CD14-positive monocyte (primary cell): ENCODE data around the gene ZBTB5. TPM values are rescaled to one million over a fixed set of nuclear protein-coding genes. Genes with fewer than 3 reads are reported as not detected.

Experiments
- DNase-seq, 3 donors: peaks; one replicate each; pipeline ENCODE4 v3.0.0-alpha.2; 2011 to 2022
- H2AFZ ChIP-seq: 2 replicates; pipeline ENCODE4 v1.6.0; 2012; ENCODE audit warnings: mild to moderate bottlenecking, low read depth, low read length, inconsistent platforms; ENCODE audit not compliant: insufficient read depth, poor library complexity, severe bottlenecking
- H3K27ac ChIP-seq, 2 donors: 1 replicate in 1 of 2; 2 replicates in 1 of 2; pipeline ENCODE4 v1.5.1; 2012 to 2013; ENCODE audit warnings: low read length in 2 of 2, control low read depth in 1 of 2, inconsistent platforms in 1 of 2, low read depth in 1 of 2, mild to moderate bottlenecking in 1 of 2
- H3K27me3 ChIP-seq, 2 donors: one replicate each; pipeline versions ENCODE4 v1.6.0 to v1.6.1; 2011 to 2013; ENCODE audit warnings: low read length in 2 of 2; ENCODE audit not compliant: control insufficient read depth in 2 of 2, insufficient read depth in 2 of 2
- H3K36me3 ChIP-seq, 2 donors: replicated peaks in 1 of 2; 1 replicate in 1 of 2; 2 replicates in 1 of 2; pipeline versions ENCODE4 v1.5.1 to v1.6.1; 2012 to 2013; ENCODE audit warnings: low read length in 2 of 2, control low read depth in 1 of 2, inconsistent platforms in 1 of 2, mild to moderate bottlenecking in 1 of 2; ENCODE audit not compliant: insufficient read depth in 2 of 2, control insufficient read depth in 1 of 2
- H3K4me1 ChIP-seq, 2 donors: 1 replicate in 1 of 2; 2 replicates in 1 of 2; pipeline versions ENCODE4 v1.5.1 to v1.6.1; 2012 to 2013; ENCODE audit warnings: low read length in 2 of 2, control low read depth in 1 of 2, inconsistent platforms in 1 of 2, mild to moderate bottlenecking in 1 of 2, moderate library complexity in 1 of 2; ENCODE audit not compliant: insufficient read depth in 2 of 2, control insufficient read depth in 1 of 2
- H3K4me2 ChIP-seq: replicated peaks from 2 replicates; pipeline ENCODE3; 2012; ENCODE audit warnings: low read length, moderate library complexity, mild to moderate bottlenecking; ENCODE audit not compliant: poor library complexity, severe bottlenecking; ENCODE audit errors: extremely low read depth
- H3K4me3 ChIP-seq, 3 experiments: fragments of 200-600 bp in 1 of 3; sonication (generic) in 1 of 3; replicated peaks in 1 of 3; 1 replicate in 2 of 3; 2 replicates in 1 of 3; pipeline ENCODE4 v1.5.1; 2011 to 2013; ENCODE audit warnings: low read length in 3 of 3, mild to moderate bottlenecking in 3 of 3, control low read depth in 2 of 3, low read depth in 2 of 3, inconsistent platforms in 1 of 3, moderate library complexity in 1 of 3
- H3K79me2 ChIP-seq: 2 replicates; pipeline ENCODE4 v1.6.0; 2012; ENCODE audit warnings: mild to moderate bottlenecking, control low read depth, inconsistent platforms, low read length, moderate library complexity; ENCODE audit not compliant: insufficient read depth
- H3K9ac ChIP-seq: 2 replicates; pipeline ENCODE4 v1.6.0; 2017; ENCODE audit warnings: low read length, mild to moderate bottlenecking; ENCODE audit not compliant: insufficient read depth, poor library complexity, severe bottlenecking
- H3K9me3 ChIP-seq, 2 donors: replicated peaks in 1 of 2; 1 replicate in 1 of 2; 2 replicates in 1 of 2; pipeline versions ENCODE4 v1.5.1 to v1.6.1; 2012 to 2013; ENCODE audit warnings: low read length in 2 of 2, control low read depth in 1 of 2; ENCODE audit not compliant: control insufficient read depth in 1 of 2, insufficient read depth in 1 of 2
- H4K20me1 ChIP-seq: 2 replicates; pipeline ENCODE4 v1.6.0; 2012; ENCODE audit warnings: mild to moderate bottlenecking, low read length, control low read depth, moderate library complexity; ENCODE audit not compliant: insufficient read depth
- H3K27ac Mint-ChIP-seq, 7 donors: one replicate each; pipeline ENCODE4 v1.8.0; 2020; ENCODE audit warnings: mild to moderate bottlenecking in 7 of 7, mixed read lengths in 7 of 7, moderate library complexity in 6 of 7, inconsistent platforms in 2 of 7
- H3K27me3 Mint-ChIP-seq, 3 donors: one replicate each; pipeline ENCODE4 v1.8.0; 2021 to 2022; ENCODE audit warnings: low read depth in 3 of 3, mild to moderate bottlenecking in 3 of 3, mixed read lengths in 3 of 3, moderate library complexity in 3 of 3, inconsistent platforms in 1 of 3
- H3K36me3 Mint-ChIP-seq, 2 donors: one replicate each; pipeline ENCODE4 v1.8.0; 2020; ENCODE audit warnings: mixed read lengths in 2 of 2, inconsistent platforms in 1 of 2, mild to moderate bottlenecking in 1 of 2
- H3K4me1 Mint-ChIP-seq: one replicate; pipeline ENCODE4 v1.8.0; 2020; ENCODE audit warnings: mild to moderate bottlenecking, mixed read lengths
- H3K4me3 Mint-ChIP-seq, 2 donors: one replicate each; pipeline ENCODE4 v1.8.0; 2020; ENCODE audit warnings: mild to moderate bottlenecking in 2 of 2, mixed read lengths in 2 of 2, moderate library complexity in 1 of 2
- H3K9me3 Mint-ChIP-seq, 7 donors: one replicate each; pipeline ENCODE4 v1.8.0; 2020 to 2022; ENCODE audit warnings: mixed read lengths in 7 of 7, mild to moderate bottlenecking in 6 of 7, moderate library complexity in 6 of 7, inconsistent platforms in 2 of 7
- WGBS: methylation state at CpG from one replicate; pipeline ENCODE4 v1.1.5; 2013; ENCODE audit warnings: missing lambda C conversion rate; ENCODE audit not compliant: insufficient coverage; 5-methylcytosine and 5-hydroxymethylcytosine counted together
- intact Hi-C, 2 donors: fragments of 100-400 bp; cut with micrococcal nuclease; formaldehyde crosslinking; loops; one replicate each; pipeline versions ENCODE4 v1.15.0 to v1.15.1; 2023
- polyA plus RNA-seq, 3 donors: library from polyadenylated mRNA; depleted of rRNA in 1 of 3; unstranded in 2 of 3; stranded (reverse) in 1 of 3; fragments of 300-500 nt in 2 of 3; fragments of >200 nt in 1 of 3; fragmentation: Illumina TruSeq in 2 of 3; gene quantifications; 1 replicate in 2 of 3; 2 replicates in 1 of 3; pipeline ENCODE4 v1.2.3, GENCODE V29; 2012 to 2021
- TF ChIP-seq, protein P1 (sequence below): fragments of 200-600 bp; IDR thresholded peaks from one replicate; pipeline ENCODE4 v1.8.0; 2022; ENCODE audit warnings: antibody characterized with exemption, mild to moderate bottlenecking

ZBTB5 gene
- polyA plus RNA-seq, 3 donors: 0.58 to 6.4 (median 1.4) TPM

DNA sequence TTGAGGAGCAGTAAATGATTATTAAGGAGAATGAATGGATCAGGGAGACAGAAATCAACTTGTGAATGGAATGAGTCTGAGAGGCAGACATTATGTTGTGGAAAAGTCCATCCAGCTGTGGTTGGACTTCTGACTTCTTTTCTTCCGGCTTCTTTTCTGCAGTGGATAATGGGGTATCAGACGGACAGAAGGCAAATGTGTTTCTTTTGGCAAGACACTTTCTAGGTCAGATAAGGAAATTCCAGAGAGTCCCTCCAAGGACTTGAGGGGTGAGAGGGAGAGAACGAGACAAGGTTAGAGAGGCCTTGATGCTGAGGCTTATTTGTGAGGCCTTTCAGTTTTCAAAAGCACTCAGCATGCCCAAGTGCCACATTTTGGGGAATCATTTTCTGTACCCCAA lies 59.9 kb downstream of the ZBTB5 start:
- H3K27me3 ChIP-seq: no peaks in the 10 kb centered on the region
- Mint-ChIP-seq H3K27me3 (peaks cover 0 to 6% (median under 1%) of the 10 kb centered on the region in 3 donors), H3K9me3 (no peaks in the 10 kb centered on the region), H3K27ac (no peak overlapping the region), H3K36me3 (no peaks in the 10 kb centered on the region), H3K4me1 (no peaks in the 10 kb centered on the region), H3K4me3 (no peak overlapping the region)
- no peak overlapping the region for H3K4me2 ChIP-seq
- H3K9me3 ChIP-seq: no peaks in the 10 kb centered on the region
- H3K79me2 ChIP-seq: no peaks in the 10 kb centered on the region
- H3K36me3 ChIP-seq: no peaks in the 10 kb centered on the region
- WGBS: 100% methylated on average over 2 of the region's 3 CpGs
- H4K20me1 ChIP-seq: no peaks in the 10 kb centered on the region
- no peak overlapping the region for H3K27ac ChIP-seq
- intact Hi-C loops: no loop called here
- H3K9ac ChIP-seq: no peak overlapping the region
- no peak overlapping the region for H2AFZ ChIP-seq
- H3K4me1 ChIP-seq: no peaks in the 10 kb centered on the region
- no peak overlapping the region for H3K4me3 ChIP-seq
- TF ChIP-seq, protein P1, sequence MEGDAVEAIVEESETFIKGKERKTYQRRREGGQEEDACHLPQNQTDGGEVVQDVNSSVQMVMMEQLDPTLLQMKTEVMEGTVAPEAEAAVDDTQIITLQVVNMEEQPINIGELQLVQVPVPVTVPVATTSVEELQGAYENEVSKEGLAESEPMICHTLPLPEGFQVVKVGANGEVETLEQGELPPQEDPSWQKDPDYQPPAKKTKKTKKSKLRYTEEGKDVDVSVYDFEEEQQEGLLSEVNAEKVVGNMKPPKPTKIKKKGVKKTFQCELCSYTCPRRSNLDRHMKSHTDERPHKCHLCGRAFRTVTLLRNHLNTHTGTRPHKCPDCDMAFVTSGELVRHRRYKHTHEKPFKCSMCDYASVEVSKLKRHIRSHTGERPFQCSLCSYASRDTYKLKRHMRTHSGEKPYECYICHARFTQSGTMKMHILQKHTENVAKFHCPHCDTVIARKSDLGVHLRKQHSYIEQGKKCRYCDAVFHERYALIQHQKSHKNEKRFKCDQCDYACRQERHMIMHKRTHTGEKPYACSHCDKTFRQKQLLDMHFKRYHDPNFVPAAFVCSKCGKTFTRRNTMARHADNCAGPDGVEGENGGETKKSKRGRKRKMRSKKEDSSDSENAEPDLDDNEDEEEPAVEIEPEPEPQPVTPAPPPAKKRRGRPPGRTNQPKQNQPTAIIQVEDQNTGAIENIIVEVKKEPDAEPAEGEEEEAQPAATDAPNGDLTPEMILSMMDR: no peak
- no peak for DNase-seq

DNA sequence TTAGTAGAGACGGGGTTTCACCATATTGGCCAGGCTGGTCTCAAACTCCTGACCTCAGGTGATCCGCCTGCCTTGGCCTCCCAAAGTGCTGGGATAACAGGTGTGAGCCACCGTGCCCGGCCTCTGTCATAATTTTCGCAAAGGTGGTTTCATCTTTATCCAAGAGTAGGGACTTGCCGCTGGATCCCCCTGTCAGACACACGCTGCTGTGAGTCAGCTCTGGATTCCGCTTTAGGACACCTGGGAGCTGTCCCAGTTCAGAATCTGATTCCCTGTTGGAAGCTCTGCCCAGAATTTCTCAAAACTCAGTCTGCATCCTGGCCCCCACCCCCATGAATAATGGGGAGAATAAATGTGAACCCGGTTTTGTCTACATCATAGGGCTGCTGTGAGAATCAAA lies 60.7 kb downstream of the ZBTB5 start:
- H2AFZ ChIP-seq: no peak overlapping the region
- no peak overlapping the region for H3K27ac ChIP-seq
- no peaks in the 10 kb centered on the region for H3K79me2 ChIP-seq
- Mint-ChIP-seq H3K4me3 (no peak overlapping the region), H3K36me3 (no peaks in the 10 kb centered on the region), H3K9me3 (no peaks in the 10 kb centered on the region), H3K4me1 (no peaks in the 10 kb centered on the region), H3K27me3 (peaks cover 0 to 4% (median 3%) of the 10 kb centered on the region in 3 donors), H3K27ac (no peak overlapping the region)
- H4K20me1 ChIP-seq: no peaks in the 10 kb centered on the region
- H3K27me3 ChIP-seq: no peaks in the 10 kb centered on the region
- H3K4me2 ChIP-seq: no peak overlapping the region
- TF ChIP-seq, protein P1: no peak
- 97% methylated on average over 8 of the region's 9 CpGs for WGBS
- no peak for DNase-seq
- no peaks in the 10 kb centered on the region for H3K4me1 ChIP-seq
- no peak overlapping the region for H3K4me3 ChIP-seq
- H3K9me3 ChIP-seq: no peaks in the 10 kb centered on the region
- H3K9ac ChIP-seq: no peak overlapping the region
- no peaks in the 10 kb centered on the region for H3K36me3 ChIP-seq
- intact Hi-C loops: no loop called here
